Lung microvascular endothelial cell (primary cell): ENCODE data around the gene BAIAP2L2. TPM values are rescaled to one million over a fixed set of nuclear protein-coding genes. Genes with fewer than 3 reads are reported as not detected.
A peak's percentile ranks its signal among the peaks of the same experiment; 100 is the strongest.
"Not testable (repeated sequence)": the region's sequence is repeated elsewhere in the genome, so short reads cannot be mapped to it uniquely, and the experiment has no call there.

Source experiments
- DNase-seq, 2 donors: peaks; one replicate each; pipeline versions ENCODE4 v3.0.0 to v3.0.0-alpha.2; 2010; ENCODE audit warnings: low read depth in 2 of 2
- total RNA-seq: library from RNA; depleted of rRNA; stranded (reverse); fragments of >200 nt; gene quantifications from 2 replicates; pipeline ENCODE4 v1.2.1, GENCODE V29; 2014

The BAIAP2L2 gene, protein sequence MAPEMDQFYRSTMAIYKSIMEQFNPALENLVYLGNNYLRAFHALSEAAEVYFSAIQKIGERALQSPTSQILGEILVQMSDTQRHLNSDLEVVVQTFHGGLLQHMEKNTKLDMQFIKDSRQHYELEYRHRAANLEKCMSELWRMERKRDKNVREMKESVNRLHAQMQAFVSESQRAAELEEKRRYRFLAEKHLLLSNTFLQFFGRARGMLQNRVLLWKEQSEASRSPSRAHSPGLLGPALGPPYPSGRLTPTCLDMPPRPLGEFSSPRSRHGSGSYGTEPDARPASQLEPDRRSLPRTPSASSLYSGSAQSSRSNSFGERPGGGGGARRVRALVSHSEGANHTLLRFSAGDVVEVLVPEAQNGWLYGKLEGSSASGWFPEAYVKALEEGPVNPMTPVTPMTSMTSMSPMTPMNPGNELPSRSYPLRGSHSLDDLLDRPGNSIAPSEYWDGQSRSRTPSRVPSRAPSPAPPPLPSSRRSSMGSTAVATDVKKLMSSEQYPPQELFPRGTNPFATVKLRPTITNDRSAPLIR
- total RNA-seq = under 0.01 TPM in 2 replicates

DNA sequence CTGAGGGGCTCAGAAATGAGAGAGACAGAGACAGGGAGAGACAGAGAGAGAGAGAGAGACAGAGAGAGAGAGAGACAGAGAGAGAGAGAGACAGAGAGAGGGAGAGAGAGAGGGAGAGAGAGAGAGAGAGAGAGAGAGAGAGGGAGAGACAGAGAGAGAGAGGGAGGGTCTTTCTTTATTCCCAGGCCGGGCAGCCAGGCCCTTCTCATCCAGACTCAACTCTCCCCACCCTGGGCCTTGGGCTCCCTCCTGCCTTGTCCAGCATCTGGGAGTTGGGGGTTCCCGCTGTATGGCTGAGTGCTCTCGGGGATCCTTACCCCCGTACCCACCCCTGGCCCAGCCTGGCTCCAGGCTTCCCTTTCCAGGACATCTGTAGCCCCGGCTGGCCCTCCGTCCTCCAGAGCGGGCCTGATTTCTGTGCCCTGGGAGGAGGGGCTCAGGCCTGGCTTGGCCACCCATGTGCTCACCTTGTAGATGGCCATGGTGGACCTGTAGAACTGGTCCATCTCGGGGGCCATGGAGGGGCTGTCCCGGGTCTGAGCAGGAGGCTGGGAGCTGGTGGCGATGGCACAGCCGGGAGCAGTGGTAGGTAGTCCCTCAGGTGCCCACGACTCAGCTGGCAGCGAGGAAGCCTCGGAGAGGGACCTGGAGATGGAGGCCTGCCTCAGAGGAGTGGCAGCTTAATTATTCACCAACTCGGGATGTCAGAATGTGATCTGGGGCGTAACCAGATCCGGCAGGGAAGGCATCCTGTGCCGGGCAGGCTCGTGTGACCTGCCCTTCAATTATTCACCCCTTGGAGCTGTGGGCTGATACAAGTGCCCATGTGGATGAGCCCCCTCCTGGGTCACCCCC, at the start of gene BAIAP2L2:
BAIAP2L2 (minus strand) TSS at position 677 of the 855 bp plus-strand sequence; CDS start at position 518, 159 bp downstream.
- no peak for DNase-seq

DNA sequence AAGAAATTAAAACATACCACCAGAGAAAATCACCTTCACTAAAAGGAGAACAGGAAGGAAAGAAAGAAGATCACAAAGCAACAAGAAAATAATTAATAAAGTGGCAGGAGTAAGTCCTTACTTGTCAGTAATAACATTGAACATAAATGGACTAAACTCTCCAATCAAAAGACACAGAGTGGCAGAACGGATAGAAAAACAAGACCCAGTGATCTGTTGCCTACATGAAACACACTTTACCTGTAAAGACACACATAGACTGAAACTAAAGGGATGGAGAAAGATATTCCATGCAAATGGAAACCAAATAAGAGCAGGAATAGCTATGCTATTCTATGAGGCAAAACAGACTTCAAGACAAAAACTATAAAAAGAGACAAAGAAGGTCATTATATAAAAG, 45.2 kb upstream of the BAIAP2L2 start:
- no peak for DNase-seq

DNA sequence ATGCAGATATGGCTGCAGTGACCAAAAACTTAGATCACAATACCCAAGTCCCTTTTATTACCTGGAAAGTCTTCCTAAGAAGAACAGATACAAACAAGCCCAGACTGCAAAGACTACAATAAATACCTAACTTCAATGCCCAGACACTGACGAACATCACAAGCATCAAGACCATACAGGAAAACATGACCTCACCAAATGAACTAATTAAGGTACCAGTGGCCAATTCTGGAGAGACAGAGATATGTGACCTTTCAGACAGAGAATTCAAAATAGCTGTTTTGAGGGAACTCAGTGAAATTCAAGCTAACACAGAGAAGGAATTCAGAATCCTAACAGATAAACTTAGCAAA, 44.1 kb upstream of the BAIAP2L2 start:
- DNase-seq = not testable (repeated sequence)

DNA sequence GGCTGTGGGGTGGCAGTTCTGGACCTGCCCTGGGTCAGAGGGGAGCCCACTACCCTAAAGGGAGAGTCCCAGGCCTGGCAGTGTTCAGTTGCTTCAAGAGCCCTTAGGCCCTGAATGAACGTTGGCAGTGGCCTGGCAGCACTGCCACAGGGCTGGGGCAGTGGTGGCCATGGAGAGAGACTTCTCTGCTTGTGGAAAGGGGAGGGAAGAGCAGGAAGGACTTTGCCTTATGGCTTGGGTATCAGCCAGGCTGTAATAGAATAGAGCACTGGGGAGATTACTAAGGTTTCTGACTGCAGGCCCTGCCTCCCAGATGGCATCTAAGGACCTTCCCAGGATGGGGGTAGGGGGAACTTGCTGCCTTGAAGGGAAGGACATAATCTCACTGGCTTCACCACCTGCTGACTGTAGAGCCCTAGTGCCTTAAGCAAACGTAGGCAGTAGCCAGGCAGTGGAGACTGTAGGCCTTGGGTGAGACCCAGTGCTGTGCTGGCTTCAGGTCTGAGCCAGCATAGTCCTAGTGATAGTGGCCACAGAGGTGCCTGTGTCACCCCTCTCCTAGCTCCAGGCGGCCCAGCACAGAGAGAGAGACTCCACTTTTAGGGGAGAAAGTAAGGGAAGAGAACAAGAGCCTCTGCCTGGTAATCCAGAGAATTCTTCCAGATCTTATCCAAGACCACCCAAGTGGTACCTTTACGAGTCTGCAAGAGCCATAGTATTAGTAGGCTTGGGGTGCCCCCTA, 43.5 kb upstream of the BAIAP2L2 start:
- DNase-seq = no peak

DNA sequence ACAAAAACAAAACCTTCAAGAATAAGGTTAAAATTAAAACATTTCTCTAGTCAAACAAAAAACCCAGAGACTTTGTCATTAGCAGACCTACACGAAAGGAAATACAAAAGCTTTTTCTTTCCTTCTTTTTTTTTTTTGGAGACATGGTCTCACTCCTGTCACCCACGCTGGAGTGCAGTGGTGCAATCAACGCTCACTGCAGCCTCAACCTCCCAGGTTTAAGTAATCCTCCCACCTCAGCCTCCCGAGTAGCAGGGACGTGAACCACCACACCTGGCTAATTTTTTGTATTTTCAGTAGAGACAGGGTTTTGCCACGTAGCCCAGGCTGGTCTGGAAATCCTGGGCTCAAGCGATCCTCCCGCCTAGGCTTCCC, 40.6 kb upstream of the BAIAP2L2 start:
- no peak for DNase-seq

DNA sequence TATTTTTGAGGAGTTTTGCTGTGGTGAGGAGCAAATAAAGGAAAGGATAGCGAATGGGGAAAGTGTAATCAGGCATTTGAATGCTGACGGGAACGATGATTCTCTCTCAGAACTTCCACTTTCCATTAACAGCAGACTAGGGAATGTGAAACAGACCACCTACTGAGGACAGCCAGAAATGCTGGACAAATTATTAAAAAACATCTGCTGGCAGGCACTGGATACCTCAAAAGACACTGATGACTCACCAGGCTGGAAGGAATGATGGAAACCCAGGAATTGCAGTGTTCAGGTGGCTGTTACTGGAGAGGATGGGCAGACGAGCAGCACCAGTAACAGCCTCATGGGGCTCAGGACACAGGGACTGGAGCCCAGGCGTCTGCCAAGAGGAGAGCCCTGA, 37.8 kb upstream of the BAIAP2L2 start:
- DNase-seq = peak in 1 of 2 donors; percentile 24

DNA sequence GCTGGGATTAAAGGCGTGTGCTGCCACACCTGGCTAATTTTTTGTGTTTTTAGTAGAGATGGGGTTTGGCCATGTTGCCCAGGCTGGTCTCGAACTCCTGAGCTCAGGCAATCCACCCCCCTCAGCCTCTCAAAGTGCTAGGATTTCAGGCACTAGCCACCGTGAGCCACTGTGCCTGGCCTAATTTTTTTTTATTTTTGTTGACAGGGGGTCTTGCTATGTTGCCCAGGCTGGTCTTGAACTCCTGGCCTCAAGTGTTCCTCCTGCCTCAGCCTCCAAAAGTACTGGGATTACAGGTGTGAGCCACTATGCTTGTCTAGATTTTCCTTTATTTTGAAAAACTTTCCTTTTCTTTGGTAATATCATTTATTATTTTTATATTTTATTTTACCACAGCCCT, 35.7 kb upstream of the BAIAP2L2 start:
- not testable (repeated sequence) for DNase-seq

DNA sequence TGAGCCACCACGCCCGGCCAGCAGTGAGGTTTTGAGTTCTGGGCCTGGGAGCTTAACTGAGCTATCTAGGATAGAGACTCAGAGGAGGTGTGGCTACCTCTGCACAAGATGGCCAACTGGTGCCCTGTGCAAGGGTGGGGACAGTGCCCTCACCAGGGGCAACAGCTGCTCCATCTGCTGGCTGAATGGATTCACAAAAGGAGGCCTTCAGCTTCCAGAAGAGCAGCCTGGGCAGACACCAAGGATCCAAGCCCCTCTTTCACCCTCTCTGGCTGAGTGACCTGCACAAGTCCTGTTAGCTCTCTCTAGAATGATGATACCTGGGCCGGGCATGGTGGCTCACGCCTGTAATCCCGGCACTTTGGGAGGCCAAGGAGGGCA, 33.5 kb upstream of the BAIAP2L2 start:
- DNase-seq = no peak

DNA sequence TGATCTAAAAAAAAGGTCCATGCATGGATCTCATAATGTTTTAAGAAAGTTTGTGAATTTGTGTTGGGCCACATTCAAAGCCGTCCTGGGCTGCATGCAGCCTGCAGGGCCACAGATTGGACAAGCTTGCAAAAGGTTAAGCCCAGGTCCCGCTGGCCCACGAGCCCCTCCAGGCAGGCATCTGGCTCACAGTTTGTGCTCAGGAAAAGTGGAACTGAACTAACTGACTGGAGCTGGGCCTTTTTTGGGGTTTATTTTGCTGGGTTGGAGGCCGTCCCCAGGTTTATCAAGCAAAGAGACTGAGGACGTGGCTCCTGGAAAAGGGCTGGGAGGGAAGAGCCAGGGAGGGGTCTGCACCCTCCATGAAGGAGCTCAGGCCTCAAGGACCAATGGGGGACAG, 32.1 kb upstream of the BAIAP2L2 start:
- no peak for DNase-seq

DNA sequence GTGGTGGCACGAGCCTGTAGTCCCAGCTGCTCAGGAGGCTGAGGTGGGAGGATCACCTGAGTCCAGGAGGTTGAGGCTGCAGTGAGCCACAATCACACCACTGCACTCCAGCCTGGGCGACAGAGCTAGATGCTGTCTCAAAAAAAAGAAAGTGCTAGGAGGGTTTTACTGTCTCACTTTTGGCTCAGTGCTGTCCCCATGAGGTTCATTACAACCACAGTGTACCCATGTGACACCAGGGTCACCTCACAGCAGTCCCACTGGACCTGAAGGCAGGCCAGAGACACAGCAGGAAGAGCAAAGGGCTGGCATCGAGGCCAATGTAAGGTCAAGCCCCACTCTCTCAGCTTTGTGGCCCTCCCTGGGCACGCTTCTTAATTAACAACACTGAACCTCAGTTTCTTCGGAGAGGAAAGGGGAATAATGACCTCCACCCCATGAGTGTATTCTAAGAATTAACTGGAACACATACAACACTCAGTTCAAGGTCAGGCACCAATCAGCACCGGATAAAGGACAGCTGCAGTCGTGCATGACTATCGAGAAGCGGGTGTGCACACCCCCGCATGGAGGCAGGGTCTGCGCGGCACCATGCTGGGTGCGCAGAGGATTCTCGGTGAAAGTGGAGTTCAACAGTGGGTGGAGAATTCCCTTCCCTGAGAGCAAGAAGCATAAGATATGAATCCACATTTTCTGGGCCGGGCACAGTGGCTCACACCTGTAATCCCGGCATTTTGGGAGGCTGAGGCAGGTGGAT, 30.9 kb upstream of the BAIAP2L2 start:
- DNase-seq = no peak

DNA sequence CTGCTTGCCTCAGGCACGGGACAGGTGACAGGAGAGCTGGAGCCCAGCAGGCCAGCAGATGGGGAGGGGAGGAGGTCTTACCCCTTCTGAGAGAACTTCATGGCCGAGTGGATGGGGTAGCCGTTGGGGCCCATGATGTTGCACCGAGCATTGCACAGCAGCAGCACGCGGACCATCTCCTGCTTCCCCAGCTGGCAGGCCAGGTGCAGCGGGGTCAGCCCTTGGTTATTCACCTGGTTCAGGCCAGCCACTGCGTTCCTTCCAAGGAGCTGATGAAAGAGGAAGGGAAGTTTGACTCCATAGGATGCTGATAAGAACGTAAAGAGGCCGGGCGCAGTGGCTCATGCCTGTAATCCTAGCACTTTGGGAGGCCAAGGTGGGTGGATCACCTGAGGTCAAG, 29.4 kb upstream of the BAIAP2L2 start:
- no peak for DNase-seq

DNA sequence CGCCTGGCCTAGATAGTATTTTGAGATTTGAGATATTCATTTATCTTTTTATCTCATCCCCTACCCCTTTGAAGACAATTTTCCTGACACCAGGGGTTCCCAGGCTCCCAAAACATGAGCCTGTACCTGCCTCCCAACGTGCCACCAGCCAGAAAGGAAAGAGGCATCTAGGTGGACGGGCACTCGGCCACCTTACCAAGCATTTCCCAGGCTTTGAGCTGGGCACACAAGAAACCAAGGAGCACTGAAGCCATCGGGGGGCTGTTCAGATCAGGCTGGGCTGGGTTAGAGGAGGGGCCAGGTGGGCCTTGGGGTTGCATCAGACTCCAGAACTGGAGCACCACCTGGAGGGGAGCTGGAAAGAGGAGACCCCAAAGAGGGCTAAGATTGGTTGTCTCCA, 28.5 kb upstream of the BAIAP2L2 start:
- DNase-seq = no peak

DNA sequence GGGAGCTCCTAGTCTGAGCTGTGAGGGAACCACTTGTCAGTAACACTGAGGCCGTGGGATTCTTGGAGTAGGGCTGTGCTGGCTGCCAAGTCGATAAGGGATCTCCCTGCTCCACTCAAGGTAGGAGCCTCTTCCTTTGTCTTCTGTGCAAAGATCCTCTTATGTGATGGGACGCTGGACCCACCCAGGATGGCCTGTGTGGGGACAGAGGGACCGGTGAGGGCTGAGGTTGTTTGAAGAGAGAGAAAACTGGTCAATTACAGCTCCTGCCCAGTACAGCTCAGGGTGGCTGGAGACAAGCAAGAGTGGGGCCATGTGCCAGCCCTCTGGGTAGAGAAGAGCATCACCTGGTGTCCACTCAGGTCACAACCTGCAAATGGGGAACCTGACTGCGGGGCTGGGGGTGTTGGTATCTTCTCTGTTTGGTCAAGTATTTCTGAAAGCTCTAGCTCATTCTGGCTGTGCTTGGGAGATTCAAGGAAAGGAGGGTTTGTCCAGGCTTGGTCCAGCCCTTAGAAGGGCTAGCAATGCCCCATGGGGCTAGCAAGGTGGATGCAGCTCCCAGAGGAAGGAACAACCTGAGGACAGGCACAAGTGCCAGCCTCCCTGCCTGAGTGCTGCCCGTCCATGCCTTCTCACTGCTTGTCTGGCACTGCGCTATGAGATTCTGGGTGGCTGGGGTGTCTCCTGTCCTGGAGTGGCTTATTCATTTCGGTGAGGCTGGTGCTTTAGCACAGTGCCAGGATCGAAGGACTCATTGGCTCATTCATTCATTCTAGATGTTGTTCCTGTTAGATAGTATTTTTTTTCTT, 27.6 kb upstream of the BAIAP2L2 start:
- DNase-seq = no peak

DNA sequence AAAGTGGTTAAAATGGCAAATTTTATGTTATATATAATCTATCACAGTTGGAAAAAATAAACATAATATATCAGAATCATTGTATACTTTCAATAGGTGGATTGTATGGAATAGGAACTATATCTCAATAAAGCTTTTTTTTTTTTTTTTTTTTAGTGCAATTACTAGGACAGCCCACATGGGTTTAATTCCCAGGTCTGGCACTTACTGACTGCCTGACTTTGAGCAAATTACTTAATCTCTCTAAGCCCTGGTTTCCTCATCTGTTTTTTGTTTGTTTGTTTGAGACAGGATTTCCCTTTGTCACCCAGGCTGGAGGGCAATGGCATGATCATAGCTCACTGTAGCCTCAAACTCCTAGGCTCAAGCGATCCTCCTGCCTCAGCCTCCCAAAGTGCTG, 26.1 kb upstream of the BAIAP2L2 start:
- DNase-seq = no peak

DNA sequence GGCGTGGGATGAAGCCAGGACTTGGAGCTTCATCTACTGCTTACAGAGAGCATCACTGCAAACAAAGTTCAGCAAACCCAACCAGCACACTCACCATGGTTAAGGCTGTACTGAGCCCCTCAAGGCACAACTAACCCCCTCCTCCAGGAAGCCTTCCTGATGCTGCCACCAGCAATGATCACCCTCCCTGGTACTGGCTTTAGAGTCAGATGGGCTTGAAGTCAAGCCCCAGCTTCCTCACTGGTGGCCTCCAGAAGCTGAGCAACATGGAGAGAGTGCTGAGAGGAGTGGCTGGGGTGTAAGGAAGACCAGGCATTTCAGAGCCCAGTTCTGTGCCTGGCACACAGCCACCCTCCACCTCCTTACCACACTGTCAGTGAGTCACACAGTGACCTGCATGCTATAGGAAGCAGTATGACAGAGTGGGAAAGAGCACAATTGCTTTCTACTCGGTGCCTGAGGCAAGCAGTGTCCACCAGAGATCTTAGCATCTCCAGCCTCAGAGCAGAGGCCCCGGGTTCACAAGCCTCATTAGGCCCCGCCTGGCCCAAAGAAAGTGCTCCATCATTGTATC, 24.7 kb upstream of the BAIAP2L2 start:
- peak; percentile 79 to 88 for DNase-seq

DNA sequence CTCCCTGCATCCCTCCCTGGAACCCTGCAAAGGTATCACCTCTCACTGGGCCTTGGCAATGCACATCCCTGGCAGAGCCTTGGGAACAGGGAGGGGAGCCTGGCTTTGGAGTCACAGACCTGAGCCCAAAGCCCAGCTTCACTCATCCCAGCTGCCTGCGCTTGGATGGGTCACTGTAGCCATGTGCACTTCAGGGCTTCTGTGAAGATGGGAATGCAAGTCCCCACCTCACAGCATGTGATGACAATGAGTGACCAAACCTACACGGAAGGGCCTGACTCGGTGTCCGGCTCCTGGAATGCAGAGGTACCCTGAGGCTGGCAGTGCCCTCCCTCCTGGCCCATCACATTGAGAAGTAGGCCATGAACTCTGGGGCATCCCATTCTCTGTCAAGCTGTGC, 22.8 kb upstream of the BAIAP2L2 start:
- no peak for DNase-seq

DNA sequence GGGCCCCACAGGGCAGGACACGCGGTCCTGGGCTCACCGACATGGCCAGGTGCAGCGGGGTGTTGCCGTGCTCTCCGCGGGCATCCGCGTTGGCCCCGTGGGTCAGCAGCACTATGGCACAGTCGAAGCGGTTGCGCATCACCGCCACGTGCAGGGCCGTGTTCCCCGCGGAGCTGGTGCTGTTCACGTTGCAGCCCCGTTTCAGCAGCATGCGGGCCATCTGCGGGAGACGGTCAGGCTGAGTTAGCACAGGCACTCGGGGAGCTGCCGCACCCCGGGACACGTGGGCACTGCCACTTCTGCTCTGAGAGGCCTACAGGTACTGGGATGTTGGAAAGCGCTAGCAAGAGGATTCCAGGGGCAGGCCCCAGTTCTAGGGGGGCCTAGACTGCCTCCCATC, 22.3 kb upstream of the BAIAP2L2 start:
- no peak for DNase-seq

DNA sequence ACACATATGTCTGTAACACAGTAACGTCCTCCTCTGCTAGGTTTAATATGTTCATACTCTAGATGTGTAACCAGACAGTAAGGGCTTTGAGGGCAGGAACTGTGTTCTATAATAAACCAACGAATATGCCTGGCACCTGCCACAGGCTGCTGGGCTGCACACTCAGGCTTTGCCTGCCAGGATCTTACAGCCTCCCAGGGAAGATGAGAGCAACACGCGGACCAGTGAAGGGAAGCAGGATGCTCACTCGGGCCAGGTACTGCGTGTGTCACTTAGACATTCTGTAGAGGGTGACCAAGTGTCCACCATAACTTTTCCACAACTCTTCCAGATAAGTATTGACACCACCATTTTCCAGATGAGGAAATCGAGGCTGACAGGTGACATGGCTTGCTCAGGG, 21.7 kb upstream of the BAIAP2L2 start:
- DNase-seq = no peak

DNA sequence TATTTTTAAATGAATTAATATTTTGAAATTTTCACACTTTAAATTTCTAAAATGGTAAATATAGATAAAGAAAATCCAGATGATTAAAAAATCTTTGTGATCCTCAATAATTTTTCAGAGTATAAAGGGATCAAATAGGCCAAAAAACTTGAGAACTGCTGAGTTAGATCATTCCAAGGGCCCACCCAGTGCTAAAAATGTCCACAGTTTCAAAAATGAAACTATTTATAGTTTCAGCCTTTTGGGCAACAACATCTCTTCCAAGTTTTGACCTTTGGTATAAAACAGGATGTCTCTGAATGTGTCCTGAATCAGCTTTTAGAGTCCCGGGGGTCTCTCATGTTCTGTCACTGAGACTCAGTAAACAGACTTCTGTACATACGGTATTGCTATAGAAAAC, 20.9 kb upstream of the BAIAP2L2 start:
- DNase-seq = no peak

DNA sequence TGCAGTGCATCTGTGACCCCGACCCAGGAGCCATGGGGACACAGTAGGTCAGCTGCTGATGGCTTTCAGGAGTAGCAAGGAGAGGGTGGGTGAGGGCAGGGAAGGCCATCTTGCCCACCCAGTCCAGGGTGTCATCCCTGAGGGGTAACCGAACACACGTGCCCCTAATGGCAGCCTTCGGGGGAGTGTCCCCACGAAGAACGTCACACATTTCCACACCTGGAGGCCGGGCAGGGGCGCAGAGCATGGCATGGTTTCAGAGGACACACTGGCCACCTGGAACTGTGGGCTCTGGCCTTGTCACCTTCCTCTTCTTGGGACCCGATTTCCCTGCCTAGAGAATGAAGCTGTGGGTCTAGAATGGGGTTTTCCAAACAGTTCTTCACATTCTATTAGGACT, 19.4 kb upstream of the BAIAP2L2 start:
- no peak for DNase-seq
